Measurements from ENCODE around the gene SLC25A43.
"Not testable (repeated sequence)": the region's sequence is repeated elsewhere in the genome, so short reads cannot be mapped to it uniquely, and the experiment has no call there.

Gene SLC25A43

DNA sequence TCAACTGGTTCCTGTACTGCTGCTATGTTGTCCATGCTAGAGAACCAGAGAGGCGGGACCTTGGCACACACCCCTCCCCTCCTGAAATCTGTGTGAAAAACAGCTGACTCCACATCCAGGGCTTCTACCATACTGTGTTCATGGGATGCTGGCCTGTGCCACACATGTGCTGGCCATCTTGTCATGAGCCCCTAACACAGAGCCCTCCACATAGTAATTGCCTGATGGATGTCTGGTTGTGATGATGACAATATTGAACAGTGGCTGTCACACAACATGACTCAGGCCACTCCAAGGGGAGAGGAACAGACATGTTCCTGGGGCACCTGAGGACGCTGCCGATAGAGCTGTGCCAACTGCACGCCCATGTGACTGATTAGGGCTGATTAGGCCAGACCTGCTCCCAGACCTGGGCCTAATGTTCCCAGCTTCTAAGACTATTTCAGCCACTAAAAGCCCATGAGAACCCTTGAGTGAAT lies 82.2 kb downstream of the SLC25A43 start:
- no peak overlapping the region for H3K27ac ChIP-seq (ENCODE audit: low read length)

DNA sequence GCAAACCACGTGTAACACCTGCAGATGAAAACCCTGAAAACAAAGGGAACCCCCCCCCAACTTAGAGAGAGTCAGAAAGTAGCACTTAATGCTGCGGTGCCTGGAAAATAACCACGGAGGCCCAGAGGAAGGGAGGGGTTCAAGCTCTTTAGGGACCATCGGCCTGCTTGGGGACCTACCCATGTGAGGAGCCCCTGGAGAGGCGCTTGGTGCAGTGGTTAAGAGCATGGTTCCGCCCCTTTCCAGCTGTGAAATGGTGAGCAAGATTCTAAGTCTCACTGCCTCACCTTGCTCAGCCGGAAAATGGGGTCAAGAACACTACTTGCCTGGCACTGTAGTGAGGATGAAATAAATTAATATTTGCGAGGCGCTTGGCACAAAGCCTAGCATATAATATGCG lies 82.9 kb downstream of the SLC25A43 start:
- no peak for DNase-seq (ENCODE audit: low read depth, low spot score)
- Histone ChIP-seq H3K27me3 (ENCODE audit: control insufficient read depth, insufficient read depth, low read length) (no peaks in the 10 kb centered on the region), H3K4me1 (ENCODE audit: control insufficient read depth, insufficient read depth, low read length) (peaks cover 3% of the 10 kb centered on the region; the same call in 1 of the 2 replicates), H3K27ac (ENCODE audit: low read length) (no peak overlapping the region), H3K9me3 (ENCODE audit: control insufficient read depth, insufficient read depth, low read length) (no peaks in the 10 kb centered on the region), H3K36me3 (ENCODE audit: control insufficient read depth, insufficient read depth, low read length) (no peaks in the 10 kb centered on the region), H3K4me3 (ENCODE audit: low read length) (no peak overlapping the region)
- WGBS (ENCODE audit: insufficient coverage, insufficient read length): no CpG with 5 or more reads among the region's 10 CpGs

More for the DNA sequence above, 82.2 kb downstream of the SLC25A43 start:
- H3K27me3 ChIP-seq (ENCODE audit: control insufficient read depth, insufficient read depth, low read length): no peaks in the 10 kb centered on the region
- H3K4me3 ChIP-seq (ENCODE audit: low read length): no peak overlapping the region
- peaks cover 3% of the 10 kb centered on the region; the same call in 1 of the 2 replicates for H3K4me1 ChIP-seq (ENCODE audit: control insufficient read depth, insufficient read depth, low read length)
- H3K36me3 ChIP-seq (ENCODE audit: control insufficient read depth, insufficient read depth, low read length): no peaks in the 10 kb centered on the region
- DNase-seq (ENCODE audit: low read depth, low spot score): no peak
- WGBS (ENCODE audit: insufficient coverage, insufficient read length): no CpG with 5 or more reads among the region's 4 CpGs
- no peaks in the 10 kb centered on the region for H3K9me3 ChIP-seq (ENCODE audit: control insufficient read depth, insufficient read depth, low read length)

DNA sequence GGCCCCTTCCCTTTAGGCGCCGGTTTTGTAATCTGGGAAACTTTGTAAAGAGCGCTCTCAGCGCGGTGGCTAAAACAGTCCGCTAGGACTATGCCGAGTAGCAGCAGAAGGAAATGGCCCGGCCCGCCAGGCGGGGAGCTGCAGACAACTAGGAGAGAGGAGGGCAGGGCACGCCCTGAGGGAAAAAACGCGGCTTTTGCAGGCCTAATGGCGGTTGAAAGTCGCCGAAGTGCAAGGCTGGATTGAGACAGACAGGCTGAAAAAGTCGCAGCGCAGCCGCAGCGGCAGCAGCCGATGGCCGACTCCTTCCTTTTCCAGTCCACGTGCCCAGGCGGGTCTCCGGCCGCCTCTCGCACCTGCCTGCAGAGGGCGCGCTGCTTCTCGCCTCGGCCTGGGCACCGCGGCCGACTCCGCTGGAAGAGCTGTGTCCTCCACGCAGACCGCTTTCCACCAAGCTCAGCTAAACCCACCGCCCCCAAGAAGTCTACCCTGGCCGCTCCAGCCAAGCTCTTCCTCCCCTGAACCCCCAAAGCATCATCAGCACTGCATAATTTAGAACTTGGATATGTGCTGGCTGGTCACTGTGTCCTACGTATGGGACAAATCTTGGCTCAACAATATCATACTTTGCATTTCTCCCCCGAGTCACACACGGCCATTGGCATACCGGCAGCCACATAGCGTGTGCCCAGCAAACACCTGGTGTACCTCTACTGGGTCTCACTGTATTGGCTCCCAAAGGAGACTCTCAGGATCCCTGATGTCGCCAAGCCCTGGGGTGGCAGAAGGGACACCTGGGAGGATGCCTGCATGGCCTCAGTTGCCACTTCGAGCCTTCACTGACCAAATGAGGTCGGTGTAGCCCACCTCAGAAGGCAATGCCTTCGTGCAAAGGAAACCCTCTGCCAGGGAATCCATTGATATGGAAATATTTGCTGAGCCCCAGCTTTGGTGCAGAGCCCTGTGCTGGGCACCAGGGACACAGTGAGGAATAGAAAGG lies 83.6 kb downstream of the SLC25A43 start:
- H3K36me3 ChIP-seq (ENCODE audit: control insufficient read depth, insufficient read depth, low read length): no peaks in the 10 kb centered on the region
- H3K27ac ChIP-seq (ENCODE audit: low read length): no peak overlapping the region
- no CpG with 5 or more reads among the region's 48 CpGs for WGBS (ENCODE audit: insufficient coverage, insufficient read length)
- no peaks in the 10 kb centered on the region for H3K27me3 ChIP-seq (ENCODE audit: control insufficient read depth, insufficient read depth, low read length)
- no peaks in the 10 kb centered on the region for H3K9me3 ChIP-seq (ENCODE audit: control insufficient read depth, insufficient read depth, low read length)
- peaks cover 3% of the 10 kb centered on the region; the same call in 1 of the 2 replicates for H3K4me1 ChIP-seq (ENCODE audit: control insufficient read depth, insufficient read depth, low read length)
- peak overlapping the region; percentile 30; the same call in 1 of the 2 replicates for H3K4me3 ChIP-seq (ENCODE audit: low read length)
- DNase-seq (ENCODE audit: low read depth, low spot score): no peak

DNA sequence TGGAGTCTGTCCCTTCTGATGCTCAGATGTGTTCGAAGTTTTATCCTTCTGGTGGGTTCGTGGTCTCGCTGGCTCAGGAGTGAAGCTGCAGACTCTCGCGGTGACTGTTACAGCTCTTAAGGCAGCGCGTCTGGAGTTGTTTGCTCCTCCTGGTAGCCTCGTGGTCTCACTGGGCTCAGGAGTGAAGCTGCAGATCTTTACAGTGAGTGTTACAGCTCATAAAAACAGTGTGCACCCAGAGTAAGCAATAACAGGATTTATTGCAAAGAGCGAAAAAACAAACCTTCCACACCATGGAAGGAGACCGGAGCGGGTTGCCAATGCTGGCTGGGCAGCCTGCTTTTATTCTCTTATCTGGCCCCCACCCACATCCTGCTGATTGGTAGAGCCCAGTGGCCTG lies 87.6 kb downstream of the SLC25A43 start:
- whole genome bisulfite sequencing (ENCODE audit: insufficient coverage, insufficient read length): no CpG with 5 or more reads among the region's 11 CpGs
- no peaks in the 10 kb centered on the region for H3K36me3 ChIP-seq (ENCODE audit: control insufficient read depth, insufficient read depth, low read length)
- peaks cover 3% of the 10 kb centered on the region; the same call in 1 of the 2 replicates for H3K4me1 ChIP-seq (ENCODE audit: control insufficient read depth, insufficient read depth, low read length)
- no peak overlapping the region for H3K4me3 ChIP-seq (ENCODE audit: low read length)
- no peaks in the 10 kb centered on the region for H3K9me3 ChIP-seq (ENCODE audit: control insufficient read depth, insufficient read depth, low read length)
- no peak for DNase-seq (ENCODE audit: low read depth, low spot score)
- H3K27ac ChIP-seq (ENCODE audit: low read length): no peak overlapping the region
- H3K27me3 ChIP-seq (ENCODE audit: control insufficient read depth, insufficient read depth, low read length): no peaks in the 10 kb centered on the region

DNA sequence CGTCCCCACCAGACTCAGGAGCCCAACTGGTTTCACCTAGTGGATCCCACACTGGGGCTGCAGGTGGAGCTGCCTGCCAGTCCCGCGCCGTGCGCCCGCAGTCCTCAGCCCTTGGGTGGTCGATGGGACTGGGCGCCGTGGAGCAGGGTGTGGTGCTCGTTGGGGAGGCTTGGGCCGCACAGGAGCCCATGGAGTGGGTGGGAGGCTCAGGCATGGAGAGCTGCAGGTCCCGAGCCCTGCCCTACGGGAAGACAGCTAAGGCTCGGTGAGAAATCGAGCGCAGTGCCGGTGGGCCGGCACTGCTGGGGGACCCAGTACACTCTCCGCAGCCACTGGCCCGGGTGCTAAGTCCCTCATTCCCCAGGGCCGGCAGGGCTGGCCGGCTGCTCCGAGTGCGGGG lies 88.6 kb downstream of the SLC25A43 start:
- H3K9me3 ChIP-seq (ENCODE audit: control insufficient read depth, insufficient read depth, low read length); H3K4me1 ChIP-seq (ENCODE audit: control insufficient read depth, insufficient read depth, low read length); H3K36me3 ChIP-seq (ENCODE audit: control insufficient read depth, insufficient read depth, low read length); H3K27ac ChIP-seq (ENCODE audit: low read length); DNase-seq (ENCODE audit: low read depth, low spot score); H3K4me3 ChIP-seq (ENCODE audit: low read length); H3K27me3 ChIP-seq (ENCODE audit: control insufficient read depth, insufficient read depth, low read length): not testable (repeated sequence)
- WGBS (ENCODE audit: insufficient coverage, insufficient read length): no CpG with 5 or more reads among the region's 24 CpGs

DNA sequence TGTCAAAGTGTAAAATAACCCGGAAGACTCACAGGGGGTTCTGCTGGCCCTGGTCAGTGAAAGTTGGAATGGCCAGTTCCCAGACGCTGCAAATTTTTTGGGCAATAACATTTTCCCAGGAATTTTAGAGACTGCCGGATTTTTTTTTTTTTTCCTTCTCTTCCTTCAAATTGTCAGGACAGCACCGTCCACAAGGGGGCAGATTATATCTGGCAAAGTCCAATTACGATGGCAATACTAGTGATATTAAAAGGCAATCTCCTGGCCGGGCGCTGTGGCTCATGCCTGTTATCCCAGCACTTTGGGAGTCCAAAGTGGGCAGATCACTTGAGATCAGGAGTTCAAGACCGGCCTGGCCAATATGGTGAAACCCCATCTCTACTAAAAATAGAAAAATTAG lies 89.6 kb downstream of the SLC25A43 start:
- H3K36me3 ChIP-seq (ENCODE audit: control insufficient read depth, insufficient read depth, low read length): no peaks in the 10 kb centered on the region
- H3K4me3 ChIP-seq (ENCODE audit: low read length): no peak overlapping the region
- no peaks in the 10 kb centered on the region for H3K4me1 ChIP-seq (ENCODE audit: control insufficient read depth, insufficient read depth, low read length)
- H3K27me3 ChIP-seq (ENCODE audit: control insufficient read depth, insufficient read depth, low read length): no peaks in the 10 kb centered on the region
- no CpG with 5 or more reads among the region's 8 CpGs for WGBS (ENCODE audit: insufficient coverage, insufficient read length)
- H3K27ac ChIP-seq (ENCODE audit: low read length): no peak overlapping the region
- no peak for DNase-seq (ENCODE audit: low read depth, low spot score)
- H3K9me3 ChIP-seq (ENCODE audit: control insufficient read depth, insufficient read depth, low read length): no peaks in the 10 kb centered on the region

DNA sequence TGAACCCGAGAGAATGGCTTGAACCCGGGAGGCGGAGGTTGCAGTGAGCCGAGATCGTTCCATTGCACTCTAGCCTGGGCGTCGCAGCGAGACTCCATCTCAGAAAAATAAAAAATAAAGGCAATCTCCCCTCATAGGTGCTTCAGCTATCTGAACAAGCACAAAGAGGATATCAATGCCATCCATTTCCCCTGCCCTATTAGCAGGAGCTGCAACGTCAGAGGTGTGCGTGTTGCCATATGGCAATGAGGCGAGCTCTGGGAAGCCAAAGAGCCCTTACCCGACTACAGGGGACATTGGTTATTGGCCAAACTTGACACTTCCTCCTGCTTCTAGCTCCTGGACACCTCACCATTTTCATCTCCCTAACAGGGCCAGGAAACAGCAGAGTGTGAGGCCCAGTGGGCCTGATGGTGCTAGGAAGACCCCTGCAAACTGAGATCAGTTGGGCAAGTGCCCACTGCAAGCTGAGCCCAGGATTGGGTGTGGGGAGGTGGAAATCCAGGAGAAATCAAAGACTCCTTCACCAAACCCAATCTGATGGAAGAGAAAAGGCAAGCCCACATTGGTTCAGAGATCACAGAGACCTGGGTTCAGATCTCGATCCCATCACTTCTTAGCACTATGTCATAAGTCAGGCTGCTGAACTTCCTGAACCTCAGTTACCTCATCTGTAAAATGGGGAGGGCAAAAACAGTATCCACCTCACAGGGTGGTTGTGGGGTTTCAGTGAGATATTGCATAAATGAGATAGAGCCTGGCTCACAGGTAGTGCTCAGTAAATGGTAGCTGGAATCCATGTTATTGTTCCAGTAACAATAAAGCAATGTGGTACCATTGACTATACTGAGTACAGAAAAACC lies 90.3 kb downstream of the SLC25A43 start:
- no CpG with 5 or more reads among the region's 13 CpGs for WGBS (ENCODE audit: insufficient coverage, insufficient read length)
- Histone ChIP-seq H3K27me3 (ENCODE audit: control insufficient read depth, insufficient read depth, low read length) (no peaks in the 10 kb centered on the region), H3K36me3 (ENCODE audit: control insufficient read depth, insufficient read depth, low read length) (no peaks in the 10 kb centered on the region), H3K4me1 (ENCODE audit: control insufficient read depth, insufficient read depth, low read length) (no peaks in the 10 kb centered on the region), H3K9me3 (ENCODE audit: control insufficient read depth, insufficient read depth, low read length) (no peaks in the 10 kb centered on the region), H3K4me3 (ENCODE audit: low read length) (no peak overlapping the region), H3K27ac (ENCODE audit: low read length) (no peak overlapping the region)
- no peak for DNase-seq (ENCODE audit: low read depth, low spot score)

DNA sequence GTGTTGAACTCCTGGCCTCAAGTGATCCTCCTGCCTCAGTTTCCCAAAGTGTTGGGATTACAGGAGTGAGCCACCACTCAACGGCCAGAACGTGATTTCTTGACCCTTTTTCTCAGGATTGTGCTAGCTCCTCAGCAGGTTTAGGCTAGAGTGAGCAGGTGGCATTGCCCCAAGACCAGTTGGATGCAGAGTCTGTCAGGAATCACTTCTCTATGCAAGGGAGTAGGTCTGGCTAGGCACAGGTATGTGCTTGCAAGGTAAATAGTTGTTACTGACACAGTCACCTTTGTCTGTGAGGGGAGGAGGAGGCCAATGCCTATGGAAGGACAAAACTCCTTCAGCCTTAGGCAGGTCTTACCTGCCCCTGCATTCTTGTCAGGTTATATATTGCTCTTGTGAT lies 93.3 kb downstream of the SLC25A43 start:
- Histone ChIP-seq H3K9me3 (ENCODE audit: control insufficient read depth, insufficient read depth, low read length) (no peaks in the 10 kb centered on the region), H3K27ac (ENCODE audit: low read length) (no peak overlapping the region), H3K36me3 (ENCODE audit: control insufficient read depth, insufficient read depth, low read length) (no peaks in the 10 kb centered on the region), H3K4me1 (ENCODE audit: control insufficient read depth, insufficient read depth, low read length) (no peaks in the 10 kb centered on the region), H3K4me3 (ENCODE audit: low read length) (no peak overlapping the region), H3K27me3 (ENCODE audit: control insufficient read depth, insufficient read depth, low read length) (no peaks in the 10 kb centered on the region)
- no peak for DNase-seq (ENCODE audit: low read depth, low spot score)
- no CpG with 5 or more reads among the region's 2 CpGs for WGBS (ENCODE audit: insufficient coverage, insufficient read length)

DNA sequence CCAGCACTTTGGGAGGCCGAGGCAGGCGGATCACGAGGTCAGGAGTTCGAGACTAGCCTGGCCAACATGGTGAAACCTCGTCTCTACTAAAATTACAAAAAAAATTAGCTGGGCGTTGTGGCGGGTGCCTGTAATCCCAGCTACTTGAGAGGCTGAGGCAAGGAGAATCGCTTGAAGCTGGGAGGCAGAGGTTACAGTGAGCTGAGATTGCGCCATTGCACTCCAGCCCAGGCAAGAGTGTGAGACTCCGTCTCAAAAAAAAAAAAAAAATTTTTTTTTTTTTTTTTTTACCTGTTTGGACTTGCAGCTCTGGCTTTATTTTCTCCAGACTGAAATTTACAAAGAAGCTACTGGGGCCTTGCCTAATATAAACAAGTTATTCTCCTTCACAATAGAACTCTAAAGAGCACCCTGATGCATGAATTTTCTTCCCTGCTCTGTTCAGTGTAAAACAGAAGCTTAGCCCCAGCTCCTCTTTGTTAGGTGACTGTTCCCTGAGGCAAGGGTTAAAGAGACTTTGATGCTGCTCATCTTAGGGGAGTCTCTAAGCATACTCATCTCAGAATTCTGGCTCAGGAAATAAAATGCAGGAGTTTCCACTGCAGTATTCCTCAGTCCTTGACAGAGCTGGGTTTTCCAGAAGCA lies 94.8 kb downstream of the SLC25A43 start:
- not testable (repeated sequence) for H3K9me3 ChIP-seq (ENCODE audit: control insufficient read depth, insufficient read depth, low read length); DNase-seq (ENCODE audit: low read depth, low spot score); H3K27me3 ChIP-seq (ENCODE audit: control insufficient read depth, insufficient read depth, low read length); H3K4me3 ChIP-seq (ENCODE audit: low read length); H3K4me1 ChIP-seq (ENCODE audit: control insufficient read depth, insufficient read depth, low read length); H3K36me3 ChIP-seq (ENCODE audit: control insufficient read depth, insufficient read depth, low read length); H3K27ac ChIP-seq (ENCODE audit: low read length)
- WGBS (ENCODE audit: insufficient coverage, insufficient read length): no CpG with 5 or more reads among the region's 10 CpGs

Measured in iPS DF 6.9 (cell line).